Ovary (tissue), 3 donors: Measurements from ENCODE around the gene MAZ.

Experiments used
- EP300 ChIP-seq: sonication (generic); formaldehyde crosslinking; IDR thresholded peaks from one replicate; pipeline ENCODE4 v1.6.1; 2017; ENCODE audit warnings: antibody characterized with exemption
- POLR2A ChIP-seq: fragments of 450-650 bp; IDR thresholded peaks from one replicate; pipeline ENCODE4 v1.6.1; 2017; ENCODE audit warnings: antibody characterized with exemption, mild to moderate bottlenecking, moderate library complexity
- TF ChIP-seq, protein P1 (sequence below), 3 donors: fragments of 450-650 bp in 2 of 3; fragments of 200-600 bp in 1 of 3; IDR thresholded peaks; one replicate each; pipeline versions ENCODE4 v1.5.1 to v1.8.0; 2016 to 2022; ENCODE audit warnings: antibody characterized with exemption in 3 of 3, mild to moderate bottlenecking in 1 of 3
- donor health status: DM: no; HTN: no; CAD: no.

DNA sequence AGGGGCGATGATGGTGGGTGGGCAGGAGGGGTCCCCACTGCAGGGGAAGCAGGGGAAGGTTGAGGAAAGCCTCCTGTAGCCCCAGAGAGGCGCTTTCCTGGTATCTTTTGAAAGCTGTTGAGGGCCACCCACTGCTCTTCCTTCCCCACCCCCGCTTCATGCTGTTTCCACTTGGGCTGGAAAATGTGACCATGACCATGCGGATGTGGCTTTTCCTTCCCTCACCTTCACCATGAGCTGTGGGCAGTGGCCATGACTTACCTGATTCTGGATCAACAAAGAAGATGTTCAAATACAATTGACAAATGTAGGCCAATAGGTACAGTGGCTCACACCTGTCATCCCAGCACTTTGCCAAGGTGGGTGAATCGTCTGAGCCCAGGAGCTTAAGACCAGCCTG is 27.8 kb downstream of the MAZ start:
- TF ChIP-seq EP300 = no peak
- TF ChIP-seq, protein P1, sequence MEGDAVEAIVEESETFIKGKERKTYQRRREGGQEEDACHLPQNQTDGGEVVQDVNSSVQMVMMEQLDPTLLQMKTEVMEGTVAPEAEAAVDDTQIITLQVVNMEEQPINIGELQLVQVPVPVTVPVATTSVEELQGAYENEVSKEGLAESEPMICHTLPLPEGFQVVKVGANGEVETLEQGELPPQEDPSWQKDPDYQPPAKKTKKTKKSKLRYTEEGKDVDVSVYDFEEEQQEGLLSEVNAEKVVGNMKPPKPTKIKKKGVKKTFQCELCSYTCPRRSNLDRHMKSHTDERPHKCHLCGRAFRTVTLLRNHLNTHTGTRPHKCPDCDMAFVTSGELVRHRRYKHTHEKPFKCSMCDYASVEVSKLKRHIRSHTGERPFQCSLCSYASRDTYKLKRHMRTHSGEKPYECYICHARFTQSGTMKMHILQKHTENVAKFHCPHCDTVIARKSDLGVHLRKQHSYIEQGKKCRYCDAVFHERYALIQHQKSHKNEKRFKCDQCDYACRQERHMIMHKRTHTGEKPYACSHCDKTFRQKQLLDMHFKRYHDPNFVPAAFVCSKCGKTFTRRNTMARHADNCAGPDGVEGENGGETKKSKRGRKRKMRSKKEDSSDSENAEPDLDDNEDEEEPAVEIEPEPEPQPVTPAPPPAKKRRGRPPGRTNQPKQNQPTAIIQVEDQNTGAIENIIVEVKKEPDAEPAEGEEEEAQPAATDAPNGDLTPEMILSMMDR (IDR thresholded peaks at IDR 0.05) = no peak
- TF ChIP-seq POLR2A = no peak
